CD14-positive monocyte (primary cell): Measurements from ENCODE around the gene TECPR2. TPM values are rescaled to one million over a fixed set of nuclear protein-coding genes. Genes with fewer than 3 reads are reported as not detected.

Source experiments
- DNase-seq, 3 donors: peaks; one replicate each; pipeline ENCODE4 v3.0.0-alpha.2; 2011 to 2022
- H2AFZ ChIP-seq: 2 replicates; pipeline ENCODE4 v1.6.0; 2012; ENCODE audit warnings: mild to moderate bottlenecking, low read depth, low read length, inconsistent platforms; ENCODE audit not compliant: insufficient read depth, poor library complexity, severe bottlenecking
- H3K27ac ChIP-seq, 2 donors: 1 replicate in 1 of 2; 2 replicates in 1 of 2; pipeline ENCODE4 v1.5.1; 2012 to 2013; ENCODE audit warnings: low read length in 2 of 2, control low read depth in 1 of 2, inconsistent platforms in 1 of 2, low read depth in 1 of 2, mild to moderate bottlenecking in 1 of 2
- H3K27me3 ChIP-seq, 2 donors: one replicate each; pipeline versions ENCODE4 v1.6.0 to v1.6.1; 2011 to 2013; ENCODE audit warnings: low read length in 2 of 2; ENCODE audit not compliant: control insufficient read depth in 2 of 2, insufficient read depth in 2 of 2
- H3K36me3 ChIP-seq, 2 donors: replicated peaks in 1 of 2; 1 replicate in 1 of 2; 2 replicates in 1 of 2; pipeline versions ENCODE4 v1.5.1 to v1.6.1; 2012 to 2013; ENCODE audit warnings: low read length in 2 of 2, control low read depth in 1 of 2, inconsistent platforms in 1 of 2, mild to moderate bottlenecking in 1 of 2; ENCODE audit not compliant: insufficient read depth in 2 of 2, control insufficient read depth in 1 of 2
- H3K4me1 ChIP-seq, 2 donors: 1 replicate in 1 of 2; 2 replicates in 1 of 2; pipeline versions ENCODE4 v1.5.1 to v1.6.1; 2012 to 2013; ENCODE audit warnings: low read length in 2 of 2, control low read depth in 1 of 2, inconsistent platforms in 1 of 2, mild to moderate bottlenecking in 1 of 2, moderate library complexity in 1 of 2; ENCODE audit not compliant: insufficient read depth in 2 of 2, control insufficient read depth in 1 of 2
- H3K4me2 ChIP-seq: replicated peaks from 2 replicates; pipeline ENCODE3; 2012; ENCODE audit warnings: low read length, moderate library complexity, mild to moderate bottlenecking; ENCODE audit not compliant: poor library complexity, severe bottlenecking; ENCODE audit errors: extremely low read depth
- H3K4me3 ChIP-seq, 3 experiments: fragments of 200-600 bp in 1 of 3; sonication (generic) in 1 of 3; replicated peaks in 1 of 3; 1 replicate in 2 of 3; 2 replicates in 1 of 3; pipeline ENCODE4 v1.5.1; 2011 to 2013; ENCODE audit warnings: low read length in 3 of 3, mild to moderate bottlenecking in 3 of 3, control low read depth in 2 of 3, low read depth in 2 of 3, inconsistent platforms in 1 of 3, moderate library complexity in 1 of 3
- H3K79me2 ChIP-seq: 2 replicates; pipeline ENCODE4 v1.6.0; 2012; ENCODE audit warnings: mild to moderate bottlenecking, control low read depth, inconsistent platforms, low read length, moderate library complexity; ENCODE audit not compliant: insufficient read depth
- H3K9ac ChIP-seq: 2 replicates; pipeline ENCODE4 v1.6.0; 2017; ENCODE audit warnings: low read length, mild to moderate bottlenecking; ENCODE audit not compliant: insufficient read depth, poor library complexity, severe bottlenecking
- H3K9me3 ChIP-seq, 2 donors: replicated peaks in 1 of 2; 1 replicate in 1 of 2; 2 replicates in 1 of 2; pipeline versions ENCODE4 v1.5.1 to v1.6.1; 2012 to 2013; ENCODE audit warnings: low read length in 2 of 2, control low read depth in 1 of 2; ENCODE audit not compliant: control insufficient read depth in 1 of 2, insufficient read depth in 1 of 2
- H4K20me1 ChIP-seq: 2 replicates; pipeline ENCODE4 v1.6.0; 2012; ENCODE audit warnings: mild to moderate bottlenecking, low read length, control low read depth, moderate library complexity; ENCODE audit not compliant: insufficient read depth
- H3K27ac Mint-ChIP-seq, 7 donors: one replicate each; pipeline ENCODE4 v1.8.0; 2020; ENCODE audit warnings: mild to moderate bottlenecking in 7 of 7, mixed read lengths in 7 of 7, moderate library complexity in 6 of 7, inconsistent platforms in 2 of 7
- H3K27me3 Mint-ChIP-seq, 3 donors: one replicate each; pipeline ENCODE4 v1.8.0; 2021 to 2022; ENCODE audit warnings: low read depth in 3 of 3, mild to moderate bottlenecking in 3 of 3, mixed read lengths in 3 of 3, moderate library complexity in 3 of 3, inconsistent platforms in 1 of 3
- H3K36me3 Mint-ChIP-seq, 2 donors: one replicate each; pipeline ENCODE4 v1.8.0; 2020; ENCODE audit warnings: mixed read lengths in 2 of 2, inconsistent platforms in 1 of 2, mild to moderate bottlenecking in 1 of 2
- H3K4me1 Mint-ChIP-seq: one replicate; pipeline ENCODE4 v1.8.0; 2020; ENCODE audit warnings: mild to moderate bottlenecking, mixed read lengths
- H3K4me3 Mint-ChIP-seq, 2 donors: one replicate each; pipeline ENCODE4 v1.8.0; 2020; ENCODE audit warnings: mild to moderate bottlenecking in 2 of 2, mixed read lengths in 2 of 2, moderate library complexity in 1 of 2
- H3K9me3 Mint-ChIP-seq, 7 donors: one replicate each; pipeline ENCODE4 v1.8.0; 2020 to 2022; ENCODE audit warnings: mixed read lengths in 7 of 7, mild to moderate bottlenecking in 6 of 7, moderate library complexity in 6 of 7, inconsistent platforms in 2 of 7
- CTCF ChIP-seq: fragments of 200-600 bp; IDR thresholded peaks from one replicate; pipeline ENCODE4 v1.8.0; 2022; ENCODE audit warnings: antibody characterized with exemption, mild to moderate bottlenecking
- WGBS: methylation state at CpG from one replicate; pipeline ENCODE4 v1.1.5; 2013; ENCODE audit warnings: missing lambda C conversion rate; ENCODE audit not compliant: insufficient coverage; 5-methylcytosine and 5-hydroxymethylcytosine counted together
- intact Hi-C, 2 donors: fragments of 100-400 bp; cut with micrococcal nuclease; formaldehyde crosslinking; loops; one replicate each; pipeline versions ENCODE4 v1.15.0 to v1.15.1; 2023
- polyA plus RNA-seq, 3 donors: library from polyadenylated mRNA; depleted of rRNA in 1 of 3; unstranded in 2 of 3; stranded (reverse) in 1 of 3; fragments of 300-500 nt in 2 of 3; fragments of >200 nt in 1 of 3; fragmentation: Illumina TruSeq in 2 of 3; gene quantifications; 1 replicate in 2 of 3; 2 replicates in 1 of 3; pipeline ENCODE4 v1.2.3, GENCODE V29; 2012 to 2021

The TECPR2 gene
- polyA plus RNA-seq, 3 donors: 2.8 to 10.4 (median 6.4) TPM

DNA sequence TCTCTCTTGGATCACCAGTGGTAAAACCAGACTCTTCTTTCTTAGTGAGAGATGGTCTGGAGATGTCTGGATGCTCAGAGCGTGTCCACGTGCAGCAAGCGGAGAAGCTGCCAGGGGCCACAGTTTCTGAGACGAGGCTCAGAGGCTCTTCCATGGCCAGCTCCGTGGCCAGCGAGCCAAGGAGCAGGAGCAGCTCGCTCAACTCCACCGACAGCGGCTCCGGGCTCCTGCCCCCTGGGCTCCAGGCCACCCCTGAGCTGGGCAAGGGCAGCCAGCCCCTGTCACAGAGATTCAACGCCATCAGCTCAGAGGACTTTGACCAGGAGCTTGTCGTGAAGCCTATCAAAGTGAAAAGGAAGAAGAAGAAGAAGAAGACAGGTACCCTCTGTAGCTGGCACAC, 69.0 kb downstream of the TECPR2 start:
- no peak for TF ChIP-seq CTCF
- Histone ChIP-seq H3K27ac (no peak overlapping the region), H3K27me3 (no peaks in the 10 kb centered on the region), H2AFZ (no peak overlapping the region), H4K20me1 (no peaks in the 10 kb centered on the region), H3K9ac (no peak overlapping the region), H3K9me3 (no peaks in the 10 kb centered on the region), H3K4me1 (no peaks in the 10 kb centered on the region), H3K79me2 (no peaks in the 10 kb centered on the region), H3K4me3 (no peak overlapping the region), H3K4me2 (no peak overlapping the region), H3K36me3 (peaks cover 44 to 78% of the 10 kb centered on the region in 2 donors)
- intact Hi-C loops: loop anchor here in 1 of 2 donors (10.0 kb wide), 1 partner anchor 153 kb away; no protein-coding TSS in a partner anchor
- peaks cover 59 to 85% of the 10 kb centered on the region in 2 donors for H3K36me3 Mint-ChIP-seq
- no peak overlapping the region for H3K4me3 Mint-ChIP-seq
- no peaks in the 10 kb centered on the region for H3K27me3 Mint-ChIP-seq
- WGBS: 94% methylated on average over 11 of the region's 12 CpGs
- H3K9me3 Mint-ChIP-seq: no peaks in the 10 kb centered on the region
- H3K27ac Mint-ChIP-seq: peak overlapping the region in 1 of 7 donors; percentile 71
- DNase-seq: no peak
- H3K4me1 Mint-ChIP-seq: no peaks in the 10 kb centered on the region

GRCh38 chr14:102434647-102435175, 72.0 kb downstream of the TECPR2 start:
- Histone ChIP-seq H3K27me3 (no peaks in the 10 kb centered on the region), H4K20me1 (no peaks in the 10 kb centered on the region), H3K4me3 (no peak overlapping the region), H3K9ac (no peak overlapping the region), H3K27ac (no peak overlapping the region), H2AFZ (no peak overlapping the region), H3K4me1 (peaks cover 0 to 6% of the 10 kb centered on the region in 2 donors), H3K36me3 (peaks cover 40 to 71% of the 10 kb centered on the region in 2 donors), H3K9me3 (no peaks in the 10 kb centered on the region), H3K4me2 (no peak overlapping the region), H3K79me2 (no peaks in the 10 kb centered on the region)
- Mint-ChIP-seq H3K4me3 (no peak overlapping the region), H3K36me3 (peaks cover 55 to 82% of the 10 kb centered on the region in 2 donors), H3K9me3 (no peaks in the 10 kb centered on the region), H3K27me3 (no peaks in the 10 kb centered on the region), H3K27ac (no peak overlapping the region), H3K4me1 (peaks cover 5% of the 10 kb centered on the region)
- intact Hi-C loops: loop anchor here in 1 of 2 donors (10.0 kb wide), 1 partner anchor 150 kb away; no protein-coding TSS in a partner anchor
- no peak for TF ChIP-seq CTCF
- no peak for DNase-seq
- 98% methylated on average over 10 of the region's 11 CpGs for WGBS
